Stromal cell of bone marrow (primary cell): Measurements from ENCODE around the gene GRK4.
"Not testable (repeated sequence)": the region's sequence is repeated elsewhere in the genome, so short reads cannot be mapped to it uniquely, and the experiment has no call there.

ENCODE experiments used
- DNase-seq: peaks from one replicate; pipeline ENCODE4 v3.0.0-alpha.2; 2012; ENCODE audit warnings: low read depth

GRK4 gene

GRCh38 chr4:2930758-2931511 is 32.4 kb upstream of the GRK4 start:
- DNase-seq: no peak

DNA sequence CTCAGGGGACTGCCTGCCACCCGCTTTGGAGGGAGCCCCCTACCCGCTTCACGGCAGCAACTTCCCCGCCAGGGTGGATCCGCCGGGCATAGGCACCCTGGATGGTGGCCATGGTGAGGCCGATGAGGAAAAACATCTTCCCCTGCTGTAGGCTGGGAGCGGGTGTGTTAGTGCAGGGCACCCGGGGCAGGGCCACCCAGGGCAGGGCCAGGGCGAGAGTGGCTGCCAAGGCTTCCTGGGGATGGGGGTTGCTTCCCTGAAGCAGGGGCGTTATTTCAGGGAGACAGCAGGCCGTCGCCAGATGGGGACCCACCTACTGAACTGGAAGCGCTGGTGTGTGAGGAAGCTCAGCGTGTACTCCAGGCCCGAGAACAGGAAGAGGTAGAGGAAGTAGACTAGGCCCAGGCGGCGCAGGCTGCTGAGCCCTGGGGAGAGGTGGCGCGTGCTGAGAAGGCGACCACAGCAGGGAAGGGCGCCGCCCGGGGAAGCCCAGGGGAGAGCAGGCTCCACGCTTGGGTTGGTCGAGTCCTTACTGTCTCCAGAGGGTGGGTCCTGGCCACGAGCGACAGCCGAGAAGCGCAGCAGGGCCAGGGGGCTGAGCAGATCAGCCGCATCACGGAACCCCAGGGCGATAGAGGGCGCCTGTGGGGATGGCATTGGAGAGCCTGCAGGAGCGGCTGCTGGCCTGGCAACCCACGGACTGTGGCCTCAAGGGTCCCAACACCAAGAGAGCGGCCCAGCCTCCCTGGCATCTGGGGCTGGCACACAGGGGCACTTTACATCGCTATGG is 31.7 kb upstream of the GRK4 start:
- no peak for DNase-seq

- no peak for DNase-seq
Measured at GRCh38 chr4:2932321-2932950, 30.9 kb upstream of the GRK4 start.

DNA sequence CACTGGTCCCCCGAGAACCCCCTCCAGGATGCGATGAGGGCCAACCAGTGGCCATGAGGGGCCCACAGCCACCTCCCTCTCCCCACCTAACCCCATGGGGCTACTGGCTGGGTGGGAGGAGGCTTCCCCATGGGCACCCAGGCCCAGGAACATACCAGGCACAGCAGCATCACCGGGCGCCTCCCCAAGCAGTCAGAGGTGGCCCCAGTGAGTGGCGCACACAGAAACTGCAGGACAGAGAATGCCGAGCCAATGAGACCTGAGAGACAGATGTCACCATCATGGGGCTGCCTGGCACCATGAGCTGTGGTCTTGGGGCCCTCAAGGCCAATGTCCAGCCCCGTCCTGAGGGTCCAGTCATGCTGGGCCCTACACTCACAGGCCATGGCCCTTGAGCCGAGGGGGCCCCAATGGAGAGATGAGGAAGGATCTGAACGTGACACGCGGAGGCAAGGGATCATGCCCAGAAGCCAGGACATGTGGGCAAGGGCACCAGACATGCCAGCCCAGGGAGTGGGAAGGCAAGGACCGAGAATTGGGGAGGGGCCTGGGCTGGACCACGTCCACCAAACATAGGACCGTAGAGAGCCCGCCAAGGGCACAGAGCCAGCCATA is 30.3 kb upstream of the GRK4 start:
- DNase-seq: no peak

DNA sequence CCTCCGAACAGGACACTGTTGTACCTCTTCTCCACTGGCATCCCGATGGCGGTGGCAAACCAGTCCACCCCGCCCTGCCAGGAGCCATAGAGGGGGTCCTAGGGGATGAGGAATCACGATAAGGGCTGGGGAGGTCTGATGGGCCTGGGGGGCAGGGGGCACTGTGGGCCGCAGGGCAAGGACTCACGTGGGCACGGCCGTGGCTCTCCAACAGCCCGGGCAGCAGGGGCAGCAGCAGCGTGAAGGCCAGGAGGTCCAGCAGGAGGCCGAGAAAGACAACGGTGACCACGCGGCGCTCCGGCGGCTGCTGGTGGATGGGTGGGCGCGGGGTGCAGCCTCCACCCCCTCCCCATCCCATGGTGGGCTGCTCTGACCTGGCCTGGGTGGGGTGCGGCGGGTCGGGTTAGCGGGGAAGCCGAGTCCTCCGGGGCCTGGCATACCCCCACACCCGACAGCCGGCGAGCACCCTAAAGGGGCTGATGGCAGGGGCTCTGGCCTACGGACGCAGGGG is 29.8 kb upstream of the GRK4 start:
- no peak for DNase-seq

- peak; percentile 33 for DNase-seq
Measured at GRCh38 chr4:2934077-2934812, 29.1 kb upstream of the GRK4 start.

DNA sequence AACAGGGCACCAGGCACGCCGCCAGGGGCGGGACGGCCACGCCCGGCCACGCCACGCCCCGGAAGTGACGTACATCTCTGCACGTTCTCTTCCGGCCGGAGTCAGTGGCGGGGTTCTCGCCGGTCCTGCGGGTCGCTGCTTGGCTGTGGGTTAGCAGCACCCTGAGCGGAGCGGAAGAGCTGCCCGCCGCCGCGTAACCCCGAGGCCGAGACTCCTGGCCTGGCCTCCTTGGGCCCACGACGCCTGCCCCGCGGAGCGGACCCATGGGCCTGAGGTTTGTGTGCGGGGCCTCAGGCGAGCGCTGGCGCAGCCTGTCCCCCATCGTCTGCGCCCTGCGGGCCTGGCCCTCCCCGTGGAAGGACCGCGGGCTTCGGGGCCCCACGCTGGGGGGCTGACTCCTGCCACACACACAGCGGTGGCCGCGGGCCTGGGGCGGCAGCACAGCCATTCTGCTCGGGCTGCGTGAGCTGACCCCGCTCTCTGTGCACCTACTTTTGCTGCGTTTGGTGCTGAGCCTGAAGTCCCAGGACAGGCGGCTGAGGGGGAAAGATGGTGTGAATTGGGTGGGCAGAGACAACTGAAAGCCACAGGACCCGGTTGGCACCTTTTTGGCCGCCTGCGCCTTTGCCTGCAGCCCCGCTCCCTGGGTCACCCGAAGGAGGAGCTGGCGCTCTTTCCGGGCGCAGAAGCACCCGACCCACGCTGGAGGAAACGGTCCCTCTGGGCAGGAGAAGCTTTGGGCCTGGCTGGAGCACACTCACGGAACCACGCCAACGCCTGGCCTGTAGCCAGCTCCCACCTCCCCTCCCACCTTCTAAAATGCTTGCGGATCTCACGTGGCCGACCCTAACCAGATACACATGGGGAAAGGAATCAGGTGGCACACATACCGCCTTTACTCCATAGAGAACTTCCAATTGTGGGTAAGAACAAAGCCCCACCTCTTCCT is 28.3 kb upstream of the GRK4 start:
- DNase-seq: peak; percentile 69

DNA sequence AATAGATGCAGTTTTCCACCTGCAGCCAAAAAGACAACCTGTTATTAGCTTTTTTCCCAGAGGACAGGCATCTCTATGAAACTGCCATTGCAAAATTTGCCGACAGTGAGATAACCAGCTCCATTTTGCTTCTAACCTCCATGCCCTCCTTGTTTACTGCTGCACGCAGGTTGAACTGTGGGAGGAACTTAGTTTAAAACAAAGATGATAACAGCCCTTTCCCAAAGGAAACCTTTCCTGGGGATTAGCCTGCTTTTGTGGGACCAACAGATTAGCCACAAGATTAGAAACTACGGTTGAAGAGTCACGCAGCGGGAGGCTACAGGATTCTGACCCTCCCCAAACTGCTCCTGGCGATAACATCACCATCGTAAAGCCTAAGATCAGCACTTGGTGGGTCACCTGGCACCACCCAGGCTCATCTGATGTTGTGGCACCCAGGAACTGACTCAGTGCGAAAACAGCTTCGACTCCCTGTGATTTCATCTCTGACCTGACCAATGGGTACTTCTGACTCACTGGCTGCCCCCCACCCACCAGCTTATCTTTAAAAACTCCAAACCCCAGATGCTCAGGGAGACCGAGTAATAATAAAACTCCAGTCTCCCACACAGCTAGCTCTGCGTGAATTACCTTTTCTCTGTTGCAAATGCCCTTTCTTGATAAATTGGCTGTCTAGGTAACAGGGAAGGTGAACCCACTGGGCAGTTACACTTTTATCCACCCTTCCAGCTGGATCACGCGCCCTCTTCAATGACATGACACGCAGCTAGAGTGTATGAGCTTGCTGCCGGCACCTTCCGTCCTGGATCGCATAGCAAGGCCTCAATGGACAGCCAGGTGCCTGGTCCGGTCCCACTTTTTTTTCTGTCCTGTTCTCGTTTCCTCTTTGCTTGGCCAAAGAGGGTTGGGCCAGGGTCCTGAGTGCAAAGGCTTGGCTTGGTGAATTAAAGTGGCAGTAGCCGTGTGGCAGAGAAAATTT is 27.3 kb upstream of the GRK4 start:
- DNase-seq: no peak

DNA sequence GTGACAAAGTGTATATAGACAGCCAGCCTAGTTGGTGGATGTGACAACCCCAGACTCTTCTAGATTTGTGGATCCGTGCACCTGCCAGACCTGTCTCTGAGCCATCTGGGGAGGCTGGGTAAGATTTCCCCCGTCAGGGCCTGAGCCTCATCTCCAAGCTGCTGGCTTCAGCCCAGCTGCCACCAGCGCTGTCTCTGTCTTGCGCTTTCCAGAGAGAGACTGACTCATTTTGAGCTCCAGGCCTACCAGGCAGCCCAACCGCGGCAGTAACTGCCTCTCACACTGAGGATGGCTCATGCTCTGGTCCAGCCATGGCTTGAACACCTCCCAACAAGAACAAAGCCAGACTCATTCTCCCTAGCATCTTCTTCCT is 26.6 kb upstream of the GRK4 start:
- no peak for DNase-seq

GRCh38 chr4:2937146-2937857 is 26.1 kb upstream of the GRK4 start:
- DNase-seq: no peak

DNA sequence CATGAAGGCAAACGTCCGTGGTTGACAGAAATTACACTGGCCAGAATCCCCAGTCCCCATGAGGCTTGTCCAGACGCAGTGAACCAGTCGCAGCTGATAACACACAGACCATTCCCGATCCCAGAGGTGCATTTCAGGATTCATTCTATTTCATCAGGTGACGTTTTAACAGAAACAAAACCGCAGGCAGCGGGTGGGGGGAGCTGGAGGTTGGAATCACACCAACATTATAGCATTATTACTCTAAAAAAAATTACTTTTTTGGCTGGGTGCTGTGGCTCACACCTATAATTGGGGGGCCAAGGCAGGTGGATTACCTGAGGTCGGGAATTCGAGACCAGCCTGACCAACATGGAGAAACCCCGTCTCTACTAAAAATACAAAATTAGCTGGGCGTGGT is 25.4 kb upstream of the GRK4 start:
- DNase-seq: no peak

DNA sequence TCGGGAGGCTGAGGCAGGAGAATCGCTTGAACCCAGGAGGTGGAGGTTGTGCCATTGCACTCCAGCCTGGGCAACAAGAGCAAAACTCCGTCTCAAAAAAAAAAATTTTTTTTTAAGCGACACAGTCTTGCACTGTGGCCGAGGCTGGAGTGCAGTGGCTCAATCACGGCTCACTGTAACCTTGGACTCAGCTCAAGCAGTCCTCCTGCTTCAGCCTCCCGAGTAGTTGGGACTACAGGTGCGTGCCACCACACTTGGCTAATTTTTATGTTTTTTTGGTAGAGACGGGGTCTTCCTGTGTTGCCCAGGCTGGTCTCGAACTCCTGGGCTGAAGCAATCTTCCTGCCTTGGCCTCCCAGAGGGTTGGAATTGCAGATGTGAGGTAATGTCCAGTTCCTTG is 25.0 kb upstream of the GRK4 start:
- not testable (repeated sequence) for DNase-seq

DNA sequence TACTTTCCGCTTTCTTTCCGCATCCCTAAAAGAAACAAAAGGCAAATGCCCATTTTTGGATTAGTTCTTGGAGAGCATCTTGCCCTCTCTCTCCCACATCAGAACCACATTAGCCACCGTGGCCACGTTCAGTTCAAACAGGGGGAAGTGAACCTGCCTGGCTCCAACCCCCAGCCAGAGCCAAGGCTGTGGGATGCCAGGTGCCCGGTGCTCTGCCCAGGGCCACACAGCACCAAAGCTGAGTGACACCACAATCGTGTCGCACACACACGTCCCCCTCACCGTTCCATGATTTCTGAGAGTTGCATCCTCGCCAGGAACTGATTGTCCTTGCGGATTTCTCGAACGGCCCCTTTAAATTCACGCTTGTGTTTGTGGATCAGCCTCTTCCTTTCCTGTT is 24.5 kb upstream of the GRK4 start:
- no peak for DNase-seq

GRCh38 chr4:2939383-2940243 is 23.8 kb upstream of the GRK4 start:
- DNase-seq: no peak

DNA sequence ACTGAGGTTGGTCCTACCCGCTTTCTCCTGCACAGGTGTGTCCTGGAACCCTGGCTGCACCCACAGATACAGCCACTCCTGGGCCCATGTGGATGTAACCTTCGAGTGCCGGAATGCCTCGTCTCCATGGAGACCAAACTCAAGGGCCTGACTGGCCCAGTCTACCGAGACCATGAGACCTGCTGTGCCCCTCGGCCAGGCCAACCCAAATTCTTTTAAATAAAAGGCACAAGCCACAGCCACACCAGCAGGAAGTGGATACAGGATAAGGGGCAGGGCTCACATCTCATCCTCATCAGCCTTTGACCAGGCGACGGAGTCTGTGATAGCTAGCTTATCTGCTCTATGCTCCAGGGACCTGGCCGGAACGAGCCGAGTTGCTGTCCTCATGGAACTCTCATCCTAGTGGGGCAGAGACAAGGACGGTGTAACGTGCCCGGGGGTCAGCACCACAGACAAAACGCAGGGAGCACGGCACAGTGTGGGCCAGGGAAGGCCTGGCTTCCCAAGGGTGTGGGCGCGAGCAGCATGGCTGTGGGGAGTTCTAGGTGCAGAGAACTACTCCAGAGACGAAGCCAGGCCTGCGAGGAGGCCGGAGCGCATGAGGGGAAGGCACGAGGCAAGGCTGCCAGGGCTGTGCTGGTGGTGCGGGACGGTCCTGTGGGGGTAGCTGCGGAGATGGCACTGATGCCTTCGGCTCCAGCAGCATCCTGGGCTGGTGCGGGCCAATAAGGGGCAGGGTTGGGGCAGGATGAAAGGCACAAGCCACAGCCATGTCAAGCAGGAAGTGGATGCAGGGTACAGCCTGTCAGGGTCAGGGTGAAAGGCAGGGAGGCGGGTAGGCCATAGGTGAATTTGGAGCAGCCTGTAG is 22.9 kb upstream of the GRK4 start:
- DNase-seq: no peak

- no peak for DNase-seq
Measured at GRCh38 chr4:2941138-2942036, 22.0 kb upstream of the GRK4 start.
